Type B pancreatic cell (in vitro differentiated cells): ENCODE data around the gene BCL3. TPM values are rescaled to one million over a fixed set of nuclear protein-coding genes. Genes with fewer than 3 reads are reported as not detected.

Source experiments
- DNase-seq: peaks from one replicate; pipeline ENCODE4 v3.0.0; 2021; ENCODE audit warnings: mixed read lengths; ENCODE audit not compliant: unreplicated experiment; ENCODE audit errors: extremely low spot score
- H3K27ac Mint-ChIP-seq: 2 replicates; pipeline ENCODE4 v1.8.0; 2021; ENCODE audit warnings: mild to moderate bottlenecking, mixed read lengths
- H3K27me3 Mint-ChIP-seq: 2 replicates; pipeline ENCODE4 v1.8.0; 2021; ENCODE audit warnings: mixed read lengths
- H3K36me3 Mint-ChIP-seq: 2 replicates; pipeline ENCODE4 v1.8.0; 2021; ENCODE audit warnings: mixed read lengths
- H3K4me1 Mint-ChIP-seq: one replicate; pipeline ENCODE4 v1.8.0; 2021; ENCODE audit warnings: mixed read lengths; ENCODE audit not compliant: unreplicated experiment
- H3K4me3 Mint-ChIP-seq: 2 replicates; pipeline ENCODE4 v1.8.0; 2021; ENCODE audit warnings: mild to moderate bottlenecking, mixed read lengths
- H3K9me3 Mint-ChIP-seq: 2 replicates; pipeline ENCODE4 v1.8.0; 2021; ENCODE audit warnings: mixed read lengths
- CTCF ChIP-seq: fragments of 200-600 bp; sonication (generic); conservative IDR thresholded peaks from 2 replicates; pipeline ENCODE4 v1.5.0; 2021; ENCODE audit warnings: antibody characterized with exemption, mild to moderate bottlenecking
- total RNA-seq: library from RNA; stranded (reverse); gene quantifications from 2 replicates; pipeline ENCODE4 v1.2.1, GENCODE V29; 2021; ENCODE audit warnings: low replicate concordance

The BCL3 gene
- total RNA-seq, 1 donor from 2014 or later, result 18.9 TPM

- no peak for DNase-seq
- peak overlapping the region; percentile 36 for H3K27ac Mint-ChIP-seq
- H3K4me3 Mint-ChIP-seq, result no peak overlapping the region
- TF ChIP-seq CTCF, result no peak
- peaks cover 10% of the 10 kb centered on the region for H3K4me1 Mint-ChIP-seq
- H3K36me3 Mint-ChIP-seq, result no peaks in the 10 kb centered on the region
- no peaks in the 10 kb centered on the region for H3K27me3 Mint-ChIP-seq
- H3K9me3 Mint-ChIP-seq, result no peaks in the 10 kb centered on the region
Observed at GRCh38 chr19:44796701-44797115, 48.2 kb downstream of the BCL3 start.

GRCh38 chr19:44799627-44800346 is 51.3 kb downstream of the BCL3 start:
- no peak overlapping the region for H3K4me3 Mint-ChIP-seq
- no peak overlapping the region for H3K27ac Mint-ChIP-seq
- no peak for DNase-seq
- H3K9me3 Mint-ChIP-seq, result no peaks in the 10 kb centered on the region
- H3K27me3 Mint-ChIP-seq, result no peaks in the 10 kb centered on the region
- no peak for TF ChIP-seq CTCF
- H3K4me1 Mint-ChIP-seq, result peaks cover 10% of the 10 kb centered on the region
- no peaks in the 10 kb centered on the region for H3K36me3 Mint-ChIP-seq

GRCh38 chr19:44800461-44800860 is 52.0 kb downstream of the BCL3 start:
- no peak overlapping the region for H3K4me3 Mint-ChIP-seq
- no peaks in the 10 kb centered on the region for H3K27me3 Mint-ChIP-seq
- H3K36me3 Mint-ChIP-seq, result no peaks in the 10 kb centered on the region
- no peaks in the 10 kb centered on the region for H3K9me3 Mint-ChIP-seq
- peak; percentile 91 for DNase-seq
- H3K27ac Mint-ChIP-seq, result no peak overlapping the region
- peaks cover 10% of the 10 kb centered on the region for H3K4me1 Mint-ChIP-seq
- TF ChIP-seq CTCF, result peak; percentile 97

GRCh38 chr19:44803442-44804428 is 55.2 kb downstream of the BCL3 start:
- Mint-ChIP-seq H3K27ac (no peak overlapping the region), H3K9me3 (no peaks in the 10 kb centered on the region), H3K4me3 (no peak overlapping the region), H3K4me1 (peaks cover 21% of the 10 kb centered on the region), H3K27me3 (peaks cover 3% of the 10 kb centered on the region), H3K36me3 (no peaks in the 10 kb centered on the region)
- no peak for DNase-seq
- TF ChIP-seq CTCF, result no peak

GRCh38 chr19:44806291-44806690 is 57.8 kb downstream of the BCL3 start:
- H3K4me1 Mint-ChIP-seq, result peaks cover 24% of the 10 kb centered on the region
- DNase-seq, result no peak
- no peaks in the 10 kb centered on the region for H3K9me3 Mint-ChIP-seq
- peak overlapping the region; percentile 44 for H3K4me3 Mint-ChIP-seq
- no peaks in the 10 kb centered on the region for H3K36me3 Mint-ChIP-seq
- H3K27ac Mint-ChIP-seq, result peak overlapping the region; percentile 70
- no peak for TF ChIP-seq CTCF
- H3K27me3 Mint-ChIP-seq, result peaks cover 3% of the 10 kb centered on the region
